ENCODE data around the gene ATG2B.
"Not testable (repeated sequence)": the region's sequence is repeated elsewhere in the genome, so short reads cannot be mapped to it uniquely, and the experiment has no call there.

Gene ATG2B

GRCh38 chr14:96255501-96256366, 107.4 kb downstream of the ATG2B start, which contains the start of gene BDKRB1:
BDKRB1 (plus strand) TSS chr14:96256210; CDS start chr14:96263683, 7,473 bp downstream.
- no peak for DNase-seq

GRCh38 chr14:96254687-96255086, 108.5 kb downstream of the ATG2B start:
- no peak for DNase-seq

DNA sequence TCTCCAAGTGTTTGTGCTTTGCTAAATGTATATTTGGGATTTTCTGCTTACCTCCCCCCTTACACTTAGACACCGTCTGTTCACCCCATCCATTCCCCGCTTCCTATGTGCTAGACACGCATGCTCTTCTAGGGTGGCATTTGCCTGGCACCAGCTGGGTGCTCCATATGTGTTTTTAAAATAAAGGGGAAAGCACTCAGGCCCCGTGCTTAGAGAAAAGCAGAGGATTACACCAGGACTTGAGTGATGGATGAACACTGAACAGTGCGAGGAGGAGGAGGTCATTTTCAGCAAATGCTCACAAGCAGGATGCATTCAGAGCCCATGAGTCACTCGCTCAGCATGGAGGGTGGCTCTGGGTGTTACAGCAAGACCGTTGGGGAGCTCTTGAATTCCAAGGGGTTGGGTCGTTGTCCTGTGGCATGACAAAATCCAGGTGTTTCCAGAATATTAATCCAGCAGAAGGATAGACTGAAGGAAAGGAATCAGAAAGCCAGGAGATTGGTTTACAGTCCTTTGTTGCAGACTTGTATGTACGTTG, 110.1 kb downstream of the ATG2B start:
- DNase-seq = no peak

DNA sequence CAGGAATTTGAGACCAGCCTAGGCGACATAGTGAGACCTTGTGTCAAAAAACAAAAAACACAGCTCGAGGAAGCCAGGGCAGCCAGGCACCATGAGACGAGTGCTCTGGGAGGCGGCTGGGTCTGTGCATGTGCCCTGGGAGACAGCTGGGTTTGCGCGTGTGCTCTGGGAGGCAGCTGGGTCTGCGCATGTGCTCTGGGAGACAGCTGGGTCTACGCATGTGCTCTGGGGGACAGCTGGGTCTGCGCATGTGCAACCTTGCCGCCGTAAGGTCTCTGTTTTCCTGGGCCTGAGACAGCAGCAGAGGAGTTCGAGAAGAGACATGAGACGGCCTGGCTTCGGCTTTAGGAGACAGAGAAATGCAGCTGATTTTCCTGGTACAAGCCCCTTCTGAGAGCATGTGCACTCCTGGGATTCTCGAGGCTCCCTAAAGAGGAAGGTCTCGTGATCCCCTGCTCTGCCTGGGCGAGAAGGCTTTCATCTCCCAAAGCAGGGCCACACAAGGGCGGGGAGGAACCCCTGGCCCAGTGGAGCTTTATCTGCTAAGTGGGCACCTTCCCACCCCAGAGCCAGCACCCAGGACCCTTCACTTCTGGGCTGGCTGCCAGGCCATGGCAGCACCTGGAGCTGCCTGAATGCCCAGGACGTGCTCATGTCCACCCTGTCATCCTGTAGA, 110.7 kb downstream of the ATG2B start:
- no peak for DNase-seq

GRCh38 chr14:96251656-96252155, 111.4 kb downstream of the ATG2B start:
- no peak for DNase-seq

DNA sequence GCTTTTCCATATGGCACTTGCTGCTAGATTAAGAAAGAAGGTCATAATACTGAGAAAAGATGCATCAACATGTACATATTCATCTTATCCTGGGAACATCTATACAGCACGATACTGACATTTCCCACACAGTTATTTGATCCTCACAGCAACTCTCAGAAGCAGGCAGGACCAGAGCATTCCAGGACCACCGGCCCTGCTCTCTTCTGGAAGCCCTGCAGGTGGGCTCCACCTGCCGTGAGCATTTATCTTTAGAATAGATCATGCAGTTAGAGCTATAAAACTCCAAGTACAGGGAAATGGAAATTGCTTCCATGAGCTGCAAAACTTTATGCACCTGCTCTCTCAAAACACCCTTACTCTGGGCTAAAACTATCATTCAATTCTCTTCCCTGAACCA, 112.7 kb downstream of the ATG2B start:
- DNase-seq = no peak

- no peak for DNase-seq
Measured at GRCh38 chr14:96249029-96249428, 114.1 kb downstream of the ATG2B start.

DNA sequence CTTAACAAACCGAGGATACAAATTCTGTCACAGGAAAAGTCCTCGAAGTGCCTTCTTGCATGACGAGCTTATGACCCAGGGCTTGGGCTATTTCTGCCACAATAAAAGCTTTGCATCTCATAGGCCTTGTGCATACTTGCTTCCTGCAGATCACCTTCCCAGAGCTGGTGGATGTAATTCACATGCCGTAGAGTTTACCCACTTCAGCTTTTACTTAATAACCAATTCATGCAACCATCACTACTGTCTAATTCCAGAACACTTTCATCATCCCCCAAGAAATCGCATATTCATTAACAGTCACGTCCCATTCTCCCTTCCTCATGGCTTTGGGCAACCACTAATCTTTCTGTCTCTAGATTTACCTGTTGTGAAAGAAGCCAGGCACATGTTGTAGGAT, 116.1 kb downstream of the ATG2B start:
- DNase-seq = no peak

DNA sequence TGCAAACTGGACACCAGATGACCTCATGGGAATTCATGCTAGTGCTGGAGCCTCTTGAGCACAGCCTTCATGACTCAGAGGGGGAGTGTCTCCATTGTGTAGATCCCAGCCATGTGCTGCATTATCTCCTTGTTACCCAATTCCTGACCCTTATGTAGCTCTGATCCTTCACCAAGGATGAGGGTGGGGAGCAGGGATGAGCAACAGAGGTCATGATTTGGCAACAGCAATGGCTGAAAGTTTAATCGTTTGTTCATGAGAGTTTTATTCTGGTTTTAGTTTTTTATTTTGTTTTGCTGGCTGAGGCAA, 116.6 kb downstream of the ATG2B start:
- peak in 1 of 56 donors; percentile 11 for DNase-seq

- no peak for DNase-seq
Measured at GRCh38 chr14:96245710-96246538, 117.2 kb downstream of the ATG2B start.

DNA sequence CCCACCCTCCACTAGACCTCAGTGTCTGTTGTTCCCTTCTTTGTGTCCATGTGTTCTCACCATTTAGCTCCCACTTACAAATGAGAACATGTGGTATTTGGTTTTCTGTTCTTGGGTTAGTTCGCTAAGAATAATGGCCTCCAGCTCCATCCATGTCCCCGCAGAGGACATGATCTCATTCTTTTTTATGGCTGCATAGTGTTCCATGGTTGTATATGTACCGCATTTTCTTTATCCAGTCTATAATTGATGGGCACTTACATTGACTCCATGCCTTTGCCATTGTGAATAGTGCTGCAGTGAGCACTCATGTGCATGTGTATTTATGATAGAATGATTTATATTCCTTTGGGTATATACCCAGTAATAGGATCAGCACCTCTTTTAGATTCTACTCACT, 118.1 kb downstream of the ATG2B start:
- DNase-seq = not testable (repeated sequence)

- peak in 18 of 56 donors; percentile 2 to 51 (median 8) for DNase-seq
Measured at GRCh38 chr14:96243785-96244184, 119.4 kb downstream of the ATG2B start.

- no peak for DNase-seq
Measured at GRCh38 chr14:96242126-96242525, 121.0 kb downstream of the ATG2B start.

DNA sequence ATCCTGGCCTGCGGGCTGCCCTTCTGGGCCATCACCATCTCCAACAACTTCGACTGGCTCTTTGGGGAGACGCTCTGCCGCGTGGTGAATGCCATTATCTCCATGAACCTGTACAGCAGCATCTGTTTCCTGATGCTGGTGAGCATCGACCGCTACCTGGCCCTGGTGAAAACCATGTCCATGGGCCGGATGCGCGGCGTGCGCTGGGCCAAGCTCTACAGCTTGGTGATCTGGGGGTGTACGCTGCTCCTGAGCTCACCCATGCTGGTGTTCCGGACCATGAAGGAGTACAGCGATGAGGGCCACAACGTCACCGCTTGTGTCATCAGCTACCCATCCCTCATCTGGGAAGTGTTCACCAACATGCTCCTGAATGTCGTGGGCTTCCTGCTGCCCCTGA, 122.5 kb downstream of the ATG2B start:
- no peak for DNase-seq

GRCh38 chr14:96239711-96240141, 123.4 kb downstream of the ATG2B start:
- no peak for DNase-seq

GRCh38 chr14:96238676-96239265, 124.4 kb downstream of the ATG2B start:
- no peak for DNase-seq

- no peak for DNase-seq
Measured at GRCh38 chr14:96237641-96238040, 125.5 kb downstream of the ATG2B start.

DNA sequence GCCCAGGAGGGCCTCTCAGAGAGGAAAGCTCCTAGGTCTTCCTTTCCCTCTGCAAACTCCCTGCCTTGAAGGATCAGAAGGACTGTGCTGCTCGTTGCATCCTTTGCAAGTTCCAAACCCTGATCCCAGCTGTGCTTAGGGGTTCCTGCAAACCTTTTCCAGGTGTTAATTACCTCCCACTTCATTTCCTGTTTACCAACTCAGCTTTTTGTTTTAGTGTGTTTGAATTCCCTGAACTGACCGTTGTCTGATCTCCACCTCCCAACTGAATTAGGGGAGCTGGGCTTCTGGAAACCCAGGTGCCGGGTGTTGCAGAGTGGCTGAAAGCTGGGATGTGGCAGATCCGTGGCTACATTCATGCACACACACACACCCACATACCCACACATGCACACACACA, 127.7 kb downstream of the ATG2B start:
- no peak for DNase-seq

- no peak for DNase-seq
Measured at GRCh38 chr14:96233661-96234060, 129.5 kb downstream of the ATG2B start.

GRCh38 chr14:96232506-96232905, 130.6 kb downstream of the ATG2B start:
- DNase-seq = no peak

- no peak for DNase-seq
Measured at GRCh38 chr14:96231526-96232130, 131.5 kb downstream of the ATG2B start.
